Transverse colon (tissue), 4 donors: ENCODE measurements around the gene COL10A1. TPM values are rescaled to one million over a fixed set of nuclear protein-coding genes. Genes with fewer than 3 reads are reported as not detected.

Experiments used
- DNase-seq: peaks from one replicate; pipeline ENCODE4 v3.0.0-alpha.2; 2019
- H3K27ac ChIP-seq, 4 donors: fragments of 200-600 bp; sonication (generic); 2 replicates each; pipeline ENCODE4 v1.5.1; 2016 to 2018; ENCODE audit warnings: inconsistent platforms in 4 of 4
- H3K27me3 ChIP-seq: fragments of 200-600 bp; sonication (generic); 2 replicates; pipeline ENCODE4 v1.5.1; 2017; ENCODE audit warnings: inconsistent platforms
- H3K36me3 ChIP-seq, 4 donors: fragments of 200-600 bp; sonication (generic); 2 replicates each; pipeline ENCODE4 v1.5.1; 2017 to 2019; ENCODE audit warnings: inconsistent platforms in 4 of 4
- H3K4me1 ChIP-seq, 4 donors: fragments of 200-600 bp; sonication (generic); 2 replicates each; pipeline ENCODE4 v1.5.1; 2017 to 2020; ENCODE audit warnings: inconsistent platforms in 4 of 4
- H3K4me3 ChIP-seq, 4 donors: fragments of 200-600 bp; sonication (generic); 1 replicate in 1 of 4; 2 replicates in 3 of 4; pipeline versions ENCODE4 v1.5.1 to v1.6.1; 2017 to 2019; ENCODE audit warnings: inconsistent platforms in 4 of 4
- H3K9me3 ChIP-seq, 2 donors: fragments of 200-600 bp; sonication (generic); 2 replicates each; pipeline ENCODE4 v1.5.1; 2017 to 2019; ENCODE audit warnings: inconsistent platforms in 2 of 2
- CTCF ChIP-seq, 5 experiments: fragments of 200-600 bp in 3 of 5; fragments of 450-650 bp in 2 of 5; sonication (generic) in 3 of 5; IDR thresholded peaks; 1 replicate in 2 of 5; 2 replicates in 3 of 5; pipeline ENCODE4 v1.5.1; 2016 to 2017; ENCODE audit warnings: antibody characterized with exemption in 5 of 5, inconsistent platforms in 3 of 5, mild to moderate bottlenecking in 2 of 5, moderate library complexity in 1 of 5
- EP300 ChIP-seq: sonication (generic); formaldehyde crosslinking; IDR thresholded peaks from one replicate; pipeline ENCODE4 v1.6.1; 2017; ENCODE audit warnings: antibody characterized with exemption, low read depth
- POLR2A ChIP-seq: fragments of 450-650 bp; IDR thresholded peaks from one replicate; pipeline ENCODE4 v1.6.1; 2016; ENCODE audit warnings: antibody characterized with exemption, mild to moderate bottlenecking, moderate library complexity
- POLR2AphosphoS5 ChIP-seq, 3 donors: sonication (generic); formaldehyde crosslinking; IDR thresholded peaks; one replicate each; pipeline ENCODE4 v1.6.1; 2016; ENCODE audit warnings: antibody characterized with exemption in 3 of 3
- WGBS, 2 donors: methylation state at CpG; one replicate each; pipeline ENCODE4 v1.1.5; 2018; ENCODE audit warnings: low coverage in 1 of 2; 5-methylcytosine and 5-hydroxymethylcytosine counted together
- in situ Hi-C, 4 donors: fragments of 200-750 bp; cut with MboI; loops; one replicate each; pipeline versions ENCODE4 v1.15.0 to v1.15.1; 2017; ENCODE audit warnings: low sequenced_read_pairs in 3 of 4, low pct_ligation_motif_present in 1 of 4, low pct_unique_long_range_greater_than_20kb in 1 of 4
- intact Hi-C: fragments of 100-400 bp; cut with DNase I; formaldehyde crosslinking; loops from one replicate; pipeline ENCODE4 v1.15.1; 2023; ENCODE audit warnings: low total_unique reads
- total RNA-seq, 4 donors: library from RNA; depleted of rRNA; stranded (reverse); fragments of >200 nt; gene quantifications; one replicate each; pipeline ENCODE4 v1.1.0, GENCODE V29; 2016

The COL10A1 gene
- total RNA-seq, 4 donors from 2014 or later: not detected

- in situ Hi-C loops: no loop called here
- no peaks in the 10 kb centered on the region for H3K4me1 ChIP-seq
- no peak overlapping the region for H3K4me3 ChIP-seq
- intact Hi-C loops: no loop called here
- 80 to 82% methylated on average over 1 to 5 of the region's 5 CpGs for WGBS, 2 donors
- H3K9me3 ChIP-seq: no peaks in the 10 kb centered on the region
- TF ChIP-seq POLR2AphosphoS5 (IDR thresholded peaks at IDR 0.05) (no peak), EP300 (no peak), POLR2A (no peak), CTCF (IDR thresholded peaks at IDR 0.05) (no peak)
- no peak for DNase-seq
- H3K27me3 ChIP-seq: no peaks in the 10 kb centered on the region
- H3K36me3 ChIP-seq: no peaks in the 10 kb centered on the region
- H3K27ac ChIP-seq: no peak overlapping the region
Observed at GRCh38 chr6:116136933-116137340, 11.0 kb upstream of the COL10A1 start.

- intact Hi-C loops: no loop called here
- WGBS, 2 donors: 84 to 88% methylated on average over 1 of the region's 1 CpG
- TF ChIP-seq POLR2AphosphoS5 (IDR thresholded peaks at IDR 0.05): no peak
- no peak for TF ChIP-seq POLR2A
- TF ChIP-seq EP300: no peak
- TF ChIP-seq CTCF (IDR thresholded peaks at IDR 0.05): no peak
Observed at GRCh38 chr6:116136373-116136772, 10.4 kb upstream of the COL10A1 start.

GRCh38 chr6:116133453-116133852 is 7.5 kb upstream of the COL10A1 start:
- no peak for TF ChIP-seq POLR2A
- TF ChIP-seq CTCF (IDR thresholded peaks at IDR 0.05): no peak
- no peak for TF ChIP-seq POLR2AphosphoS5 (IDR thresholded peaks at IDR 0.05)
- TF ChIP-seq EP300: no peak
- no peak for DNase-seq
- intact Hi-C loops: no loop called here
- Histone ChIP-seq H3K4me1 (no peaks in the 10 kb centered on the region), H3K36me3 (no peaks in the 10 kb centered on the region), H3K4me3 (no peak overlapping the region), H3K27ac (no peak overlapping the region), H3K9me3 (no peaks in the 10 kb centered on the region), H3K27me3 (no peaks in the 10 kb centered on the region)
- in situ Hi-C loops: no loop called here
- WGBS, 2 donors: 83 to 97% methylated on average over 3 of the region's 3 CpGs

More at GRCh38 chr6:116136373-116136772, 10.4 kb upstream of the COL10A1 start:
- H3K9me3 ChIP-seq: no peaks in the 10 kb centered on the region
- no peaks in the 10 kb centered on the region for H3K27me3 ChIP-seq
- DNase-seq: no peak
- in situ Hi-C loops: no loop called here
- H3K4me3 ChIP-seq: no peak overlapping the region
- no peak overlapping the region for H3K27ac ChIP-seq
- H3K4me1 ChIP-seq: no peaks in the 10 kb centered on the region
- no peaks in the 10 kb centered on the region for H3K36me3 ChIP-seq

GRCh38 chr6:116127771-116128493 is 2.0 kb upstream of the COL10A1 start:
- peaks cover 0 to 4% (median 0%) of the 10 kb centered on the region in 4 donors for H3K4me1 ChIP-seq
- intact Hi-C loops: no loop called here
- in situ Hi-C loops: no loop called here
- no peak for DNase-seq
- no peak for TF ChIP-seq POLR2AphosphoS5 (IDR thresholded peaks at IDR 0.05)
- WGBS, 2 donors: 62 to 72% methylated on average over 2 of the region's 2 CpGs
- no peak overlapping the region for H3K27ac ChIP-seq
- H3K36me3 ChIP-seq: no peaks in the 10 kb centered on the region
- H3K27me3 ChIP-seq: no peaks in the 10 kb centered on the region
- no peak overlapping the region for H3K4me3 ChIP-seq
- no peaks in the 10 kb centered on the region for H3K9me3 ChIP-seq

- no peaks in the 10 kb centered on the region for H3K4me1 ChIP-seq
- DNase-seq: no peak
- H3K9me3 ChIP-seq: no peaks in the 10 kb centered on the region
- H3K36me3 ChIP-seq: no peaks in the 10 kb centered on the region
- no peak for TF ChIP-seq POLR2AphosphoS5 (IDR thresholded peaks at IDR 0.05)
- TF ChIP-seq EP300: no peak
- TF ChIP-seq POLR2A: no peak
- TF ChIP-seq CTCF (IDR thresholded peaks at IDR 0.05): no peak
- H3K4me3 ChIP-seq: no peak overlapping the region
- no peaks in the 10 kb centered on the region for H3K27me3 ChIP-seq
- in situ Hi-C loops (no loop called here), intact Hi-C loops (no loop called here)
- WGBS, 2 donors: 100% methylated on average over 1 of the region's 3 CpGs; no CpG with 5 or more reads in 1 of the 2 donors
- H3K27ac ChIP-seq: no peak overlapping the region
Observed at GRCh38 chr6:116120430-116120829, 5.5 kb downstream of the COL10A1 start.
